ENCODE results near the gene DDX56. TPM values are rescaled to one million over a fixed set of nuclear protein-coding genes. Genes with fewer than 3 reads are reported as not detected.

DDX56 gene
- total RNA-seq, 2 donors from 2014 or later = 47.4 to 79.2 TPM

DNA sequence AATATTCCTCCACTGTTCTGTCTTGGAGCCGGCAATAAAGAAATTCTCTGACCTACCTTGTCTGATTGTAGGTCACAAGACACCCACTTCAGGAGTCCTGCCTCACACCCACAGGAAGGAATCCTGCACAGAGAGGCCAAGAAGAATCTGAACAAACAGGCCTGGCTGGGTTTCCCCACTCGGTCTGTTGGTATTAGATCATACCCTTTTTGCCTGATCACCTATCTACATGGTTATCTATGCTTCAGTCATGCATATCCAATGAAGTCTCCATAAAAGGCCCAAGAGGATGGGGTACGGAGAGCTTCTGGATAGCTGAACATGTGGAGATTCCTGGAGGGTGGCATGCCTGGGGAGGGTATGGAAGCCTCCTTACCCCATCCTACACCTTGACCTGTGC lies 45.0 kb upstream of the DDX56 start:
- Histone ChIP-seq H3K27ac (no peak overlapping the region), H3K36me3 (no peaks in the 10 kb centered on the region), H3K4me3 (no peak overlapping the region), H3K9me3 (no peaks in the 10 kb centered on the region), H3K4me1 (ENCODE audit: control insufficient read depth in 1 of 2, low read depth in 2 of 2) (peaks cover 19 to 22% of the 10 kb centered on the region in 2 donors), H3K27me3 (replicated peaks; ENCODE audit: insufficient read depth) (no peaks in the 10 kb centered on the region)
- ATAC-seq (ENCODE audit: insufficient number of reproducible peaks, low FRiP score, low read depth) = no peak
- TF ChIP-seq, protein P1, sequence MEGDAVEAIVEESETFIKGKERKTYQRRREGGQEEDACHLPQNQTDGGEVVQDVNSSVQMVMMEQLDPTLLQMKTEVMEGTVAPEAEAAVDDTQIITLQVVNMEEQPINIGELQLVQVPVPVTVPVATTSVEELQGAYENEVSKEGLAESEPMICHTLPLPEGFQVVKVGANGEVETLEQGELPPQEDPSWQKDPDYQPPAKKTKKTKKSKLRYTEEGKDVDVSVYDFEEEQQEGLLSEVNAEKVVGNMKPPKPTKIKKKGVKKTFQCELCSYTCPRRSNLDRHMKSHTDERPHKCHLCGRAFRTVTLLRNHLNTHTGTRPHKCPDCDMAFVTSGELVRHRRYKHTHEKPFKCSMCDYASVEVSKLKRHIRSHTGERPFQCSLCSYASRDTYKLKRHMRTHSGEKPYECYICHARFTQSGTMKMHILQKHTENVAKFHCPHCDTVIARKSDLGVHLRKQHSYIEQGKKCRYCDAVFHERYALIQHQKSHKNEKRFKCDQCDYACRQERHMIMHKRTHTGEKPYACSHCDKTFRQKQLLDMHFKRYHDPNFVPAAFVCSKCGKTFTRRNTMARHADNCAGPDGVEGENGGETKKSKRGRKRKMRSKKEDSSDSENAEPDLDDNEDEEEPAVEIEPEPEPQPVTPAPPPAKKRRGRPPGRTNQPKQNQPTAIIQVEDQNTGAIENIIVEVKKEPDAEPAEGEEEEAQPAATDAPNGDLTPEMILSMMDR (IDR thresholded peaks at IDR 0.05) = no peak
- DNase-seq (ENCODE audit: low spot score) = no peak

DNA sequence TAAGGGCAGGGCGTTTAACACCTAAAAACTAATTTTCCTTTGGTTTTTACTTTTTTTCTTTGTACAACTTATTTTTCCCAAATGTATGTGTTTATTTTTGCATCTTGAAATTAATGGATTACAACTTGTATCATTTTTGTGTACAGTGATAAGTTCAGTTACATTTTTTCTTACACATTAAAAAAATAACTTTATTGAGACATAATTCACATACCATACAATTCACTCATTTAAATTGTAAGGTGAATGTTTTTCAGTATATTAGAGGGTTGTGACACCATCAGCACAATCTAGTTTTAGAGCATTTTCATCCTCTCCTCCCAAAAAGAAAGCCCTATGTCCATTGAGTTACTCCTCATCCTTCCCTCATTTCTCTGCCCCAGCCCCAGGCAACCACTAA lies 44.3 kb upstream of the DDX56 start:
- no peak overlapping the region for H3K27ac ChIP-seq
- ATAC-seq (ENCODE audit: insufficient number of reproducible peaks, low FRiP score, low read depth) (no peak), DNase-seq (ENCODE audit: low spot score) (no peak)
- no peak overlapping the region for H3K4me3 ChIP-seq
- TF ChIP-seq, protein P1 (IDR thresholded peaks at IDR 0.05) = no peak
- no peaks in the 10 kb centered on the region for H3K9me3 ChIP-seq
- H3K4me1 ChIP-seq (ENCODE audit: control insufficient read depth in 1 of 2, low read depth in 2 of 2) = peaks cover 18 to 22% of the 10 kb centered on the region in 2 donors
- no peaks in the 10 kb centered on the region for H3K27me3 ChIP-seq (replicated peaks; ENCODE audit: insufficient read depth)
- H3K36me3 ChIP-seq = no peaks in the 10 kb centered on the region

DNA sequence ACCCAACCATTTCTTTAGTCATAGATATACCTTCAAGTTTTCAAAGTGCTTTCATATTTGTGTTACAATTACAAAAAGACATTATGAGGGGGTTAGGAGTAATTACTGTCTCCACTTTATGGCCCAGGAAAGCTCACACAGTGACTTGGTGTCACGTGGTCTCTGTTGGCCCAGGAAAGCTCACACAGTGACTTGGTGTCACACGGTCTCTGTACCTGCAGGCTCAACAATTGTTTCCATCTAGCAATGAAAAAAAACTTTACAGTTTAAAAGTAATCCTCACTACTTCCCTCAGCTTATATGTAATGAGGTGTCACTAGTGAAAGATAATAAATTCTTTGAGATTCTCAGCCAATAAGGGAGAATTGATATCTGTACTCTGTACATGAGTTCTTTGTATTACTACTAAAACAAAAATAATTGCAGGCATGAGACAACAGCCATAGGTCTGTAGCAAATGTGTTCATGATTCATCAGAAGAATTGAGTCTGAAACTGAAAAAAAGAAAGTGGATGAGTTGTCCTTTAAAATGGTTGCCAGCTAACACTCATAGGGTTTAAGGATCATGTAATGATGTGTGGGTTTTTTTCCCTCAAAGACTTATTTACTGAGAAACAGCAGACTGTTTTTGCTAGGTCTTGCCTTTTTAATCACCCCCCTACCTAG lies 43.6 kb upstream of the DDX56 start:
- Histone ChIP-seq H3K36me3 (no peaks in the 10 kb centered on the region), H3K27ac (no peak overlapping the region), H3K4me1 (ENCODE audit: control insufficient read depth in 1 of 2, low read depth in 2 of 2) (peaks cover 15 to 22% of the 10 kb centered on the region in 2 donors), H3K27me3 (replicated peaks; ENCODE audit: insufficient read depth) (no peaks in the 10 kb centered on the region), H3K9me3 (no peaks in the 10 kb centered on the region), H3K4me3 (no peak overlapping the region)
- TF ChIP-seq, protein P1 (IDR thresholded peaks at IDR 0.05) = no peak
- ATAC-seq (ENCODE audit: insufficient number of reproducible peaks, low FRiP score, low read depth) (no peak), DNase-seq (ENCODE audit: low spot score) (no peak)

DNA sequence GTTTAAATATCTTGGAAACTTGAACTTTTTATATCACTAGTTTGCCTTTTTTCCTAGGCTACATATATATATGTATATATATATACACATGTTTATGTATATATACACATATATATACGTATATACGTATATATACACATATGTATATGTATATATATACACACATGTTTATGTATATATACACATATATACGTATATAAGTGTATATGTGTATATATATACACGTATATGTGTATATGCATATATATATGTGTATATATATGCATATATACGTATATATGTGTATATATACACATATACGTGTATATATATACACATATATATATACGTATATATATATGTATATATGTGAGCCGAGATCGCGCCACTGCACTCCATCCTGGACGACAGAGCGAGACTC lies 42.8 kb upstream of the DDX56 start:
- Histone ChIP-seq H3K9me3 (no peaks in the 10 kb centered on the region), H3K27me3 (replicated peaks; ENCODE audit: insufficient read depth) (no peaks in the 10 kb centered on the region), H3K4me1 (ENCODE audit: control insufficient read depth in 1 of 2, low read depth in 2 of 2) (peaks cover 9 to 20% of the 10 kb centered on the region in 2 donors), H3K4me3 (no peak overlapping the region), H3K27ac (no peak overlapping the region), H3K36me3 (no peaks in the 10 kb centered on the region)
- DNase-seq (ENCODE audit: low spot score) = no peak
- ATAC-seq (ENCODE audit: insufficient number of reproducible peaks, low FRiP score, low read depth) = no peak
- TF ChIP-seq, protein P1 (IDR thresholded peaks at IDR 0.05) = no peak

DNA sequence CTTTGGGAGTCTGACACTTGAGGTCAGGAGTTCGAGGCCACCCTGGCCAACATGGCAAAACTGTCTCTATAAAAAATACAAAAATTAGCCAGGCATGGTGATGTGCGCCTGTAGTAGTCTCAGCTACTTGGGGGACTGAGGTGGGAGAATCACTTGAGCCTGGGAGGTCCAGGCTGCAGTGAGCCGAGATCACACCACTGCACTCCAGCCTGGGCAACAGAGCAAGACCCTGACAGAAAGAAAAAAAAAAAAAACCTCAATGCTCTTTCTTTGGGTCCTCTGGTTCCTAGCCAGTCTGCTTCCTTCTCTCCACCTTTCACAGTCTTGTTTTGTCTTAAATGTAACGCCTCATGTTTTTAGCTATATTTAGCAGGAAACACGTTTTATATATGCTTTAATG lies 42.1 kb upstream of the DDX56 start:
- Histone ChIP-seq H3K4me3 (no peak overlapping the region), H3K27me3 (replicated peaks; ENCODE audit: insufficient read depth) (no peaks in the 10 kb centered on the region), H3K27ac (no peak overlapping the region), H3K4me1 (ENCODE audit: control insufficient read depth in 1 of 2, low read depth in 2 of 2) (peaks cover 9 to 12% of the 10 kb centered on the region in 2 donors), H3K36me3 (no peaks in the 10 kb centered on the region), H3K9me3 (no peaks in the 10 kb centered on the region)
- TF ChIP-seq, protein P1 (IDR thresholded peaks at IDR 0.05) = no peak
- no peak for ATAC-seq (ENCODE audit: insufficient number of reproducible peaks, low FRiP score, low read depth)
- DNase-seq (ENCODE audit: low spot score) = no peak
